ENCODE data around the gene RSAD2.

- no peak for TF ChIP-seq ZBTB21 (CRISPR knock-in tag; IDR thresholded peaks at IDR 0.05; ENCODE audit: borderline replicate concordance)
- no peak for TF ChIP-seq NR3C1 (CRISPR knock-in tag; conservative IDR thresholded peaks at IDR 0.05; ENCODE audit: low read depth)
- no peak for TF ChIP-seq KAT7 (CRISPR knock-in tag; IDR thresholded peaks at IDR 0.05; ENCODE audit: borderline replicate concordance)
- TF ChIP-seq, protein P1, sequence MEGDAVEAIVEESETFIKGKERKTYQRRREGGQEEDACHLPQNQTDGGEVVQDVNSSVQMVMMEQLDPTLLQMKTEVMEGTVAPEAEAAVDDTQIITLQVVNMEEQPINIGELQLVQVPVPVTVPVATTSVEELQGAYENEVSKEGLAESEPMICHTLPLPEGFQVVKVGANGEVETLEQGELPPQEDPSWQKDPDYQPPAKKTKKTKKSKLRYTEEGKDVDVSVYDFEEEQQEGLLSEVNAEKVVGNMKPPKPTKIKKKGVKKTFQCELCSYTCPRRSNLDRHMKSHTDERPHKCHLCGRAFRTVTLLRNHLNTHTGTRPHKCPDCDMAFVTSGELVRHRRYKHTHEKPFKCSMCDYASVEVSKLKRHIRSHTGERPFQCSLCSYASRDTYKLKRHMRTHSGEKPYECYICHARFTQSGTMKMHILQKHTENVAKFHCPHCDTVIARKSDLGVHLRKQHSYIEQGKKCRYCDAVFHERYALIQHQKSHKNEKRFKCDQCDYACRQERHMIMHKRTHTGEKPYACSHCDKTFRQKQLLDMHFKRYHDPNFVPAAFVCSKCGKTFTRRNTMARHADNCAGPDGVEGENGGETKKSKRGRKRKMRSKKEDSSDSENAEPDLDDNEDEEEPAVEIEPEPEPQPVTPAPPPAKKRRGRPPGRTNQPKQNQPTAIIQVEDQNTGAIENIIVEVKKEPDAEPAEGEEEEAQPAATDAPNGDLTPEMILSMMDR (IDR thresholded peaks at IDR 0.05), result no peak
- TF ChIP-seq ZNF671 (CRISPR knock-in tag; IDR thresholded peaks at IDR 0.05), result no peak
- no peak for TF ChIP-seq CREB1 (CRISPR knock-in tag; IDR thresholded peaks at IDR 0.05)
- no peak for TF ChIP-seq ETV6 (CRISPR knock-in tag; IDR thresholded peaks at IDR 0.05)
- no peak for TF ChIP-seq MAX (CRISPR knock-in tag; IDR thresholded peaks at IDR 0.05)
- TF ChIP-seq CBFB (CRISPR knock-in tag; IDR thresholded peaks at IDR 0.05; ENCODE audit: low read depth), result no peak
- TF ChIP-seq, protein P2, sequence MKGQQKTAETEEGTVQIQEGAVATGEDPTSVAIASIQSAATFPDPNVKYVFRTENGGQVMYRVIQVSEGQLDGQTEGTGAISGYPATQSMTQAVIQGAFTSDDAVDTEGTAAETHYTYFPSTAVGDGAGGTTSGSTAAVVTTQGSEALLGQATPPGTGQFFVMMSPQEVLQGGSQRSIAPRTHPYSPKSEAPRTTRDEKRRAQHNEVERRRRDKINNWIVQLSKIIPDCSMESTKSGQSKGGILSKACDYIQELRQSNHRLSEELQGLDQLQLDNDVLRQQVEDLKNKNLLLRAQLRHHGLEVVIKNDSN (CRISPR knock-in tag; IDR thresholded peaks at IDR 0.05), result no peak
- TF ChIP-seq MYBL2 (CRISPR knock-in tag; IDR thresholded peaks at IDR 0.05), result no peak
- no peak for TF ChIP-seq TEAD4 (CRISPR knock-in tag; IDR thresholded peaks at IDR 0.05)
- TF ChIP-seq TEAD1 (CRISPR knock-in tag; IDR thresholded peaks at IDR 0.05), result no peak
- TF ChIP-seq, protein P3, sequence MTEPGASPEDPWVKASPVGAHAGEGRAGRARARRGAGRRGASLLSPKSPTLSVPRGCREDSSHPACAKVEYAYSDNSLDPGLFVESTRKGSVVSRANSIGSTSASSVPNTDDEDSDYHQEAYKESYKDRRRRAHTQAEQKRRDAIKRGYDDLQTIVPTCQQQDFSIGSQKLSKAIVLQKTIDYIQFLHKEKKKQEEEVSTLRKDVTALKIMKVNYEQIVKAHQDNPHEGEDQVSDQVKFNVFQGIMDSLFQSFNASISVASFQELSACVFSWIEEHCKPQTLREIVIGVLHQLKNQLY (CRISPR knock-in tag; IDR thresholded peaks at IDR 0.05), result no peak
Measured at GRCh38 chr2:6854416-6854815, 23.2 kb upstream of the RSAD2 start.

Data from WTC11 (cell line).